ENCODE results near the gene BIN2. TPM values are rescaled to one million over a fixed set of nuclear protein-coding genes. Genes with fewer than 3 reads are reported as not detected.

BIN2 gene
- polyA plus RNA-seq, 3 donors: 120 to 376 (median 196) TPM

DNA sequence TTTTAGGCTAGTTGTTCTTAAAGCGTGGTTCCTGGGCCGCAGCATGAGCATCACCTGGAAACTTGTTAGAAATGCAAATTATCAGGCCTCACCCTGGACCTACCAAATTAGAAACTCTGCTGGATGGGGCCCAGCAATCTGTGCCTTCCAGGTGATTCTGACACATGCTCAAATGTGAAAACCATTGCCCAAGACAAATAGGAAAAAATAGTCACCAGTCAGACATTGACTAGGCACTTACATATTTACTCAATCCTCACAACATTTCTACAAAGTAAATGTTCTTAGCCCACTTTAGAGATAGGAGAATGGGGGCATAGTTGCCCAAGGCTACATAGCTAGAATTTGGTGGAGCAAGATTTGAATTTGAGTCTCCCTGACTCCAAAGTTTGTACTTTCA lies 19.2 kb upstream of the BIN2 start:
- H3K4me2 ChIP-seq (replicated peaks; ENCODE audit: extremely low read depth, low read length, poor library complexity, severe bottlenecking): no peak overlapping the region
- H4K20me1 ChIP-seq (ENCODE audit: insufficient read depth, low read length): no peaks in the 10 kb centered on the region
- H3K27me3 ChIP-seq (ENCODE audit: control insufficient read depth in 2 of 2, insufficient read depth in 2 of 2, low read length in 2 of 2): no peaks in the 10 kb centered on the region
- TF ChIP-seq, protein P1, sequence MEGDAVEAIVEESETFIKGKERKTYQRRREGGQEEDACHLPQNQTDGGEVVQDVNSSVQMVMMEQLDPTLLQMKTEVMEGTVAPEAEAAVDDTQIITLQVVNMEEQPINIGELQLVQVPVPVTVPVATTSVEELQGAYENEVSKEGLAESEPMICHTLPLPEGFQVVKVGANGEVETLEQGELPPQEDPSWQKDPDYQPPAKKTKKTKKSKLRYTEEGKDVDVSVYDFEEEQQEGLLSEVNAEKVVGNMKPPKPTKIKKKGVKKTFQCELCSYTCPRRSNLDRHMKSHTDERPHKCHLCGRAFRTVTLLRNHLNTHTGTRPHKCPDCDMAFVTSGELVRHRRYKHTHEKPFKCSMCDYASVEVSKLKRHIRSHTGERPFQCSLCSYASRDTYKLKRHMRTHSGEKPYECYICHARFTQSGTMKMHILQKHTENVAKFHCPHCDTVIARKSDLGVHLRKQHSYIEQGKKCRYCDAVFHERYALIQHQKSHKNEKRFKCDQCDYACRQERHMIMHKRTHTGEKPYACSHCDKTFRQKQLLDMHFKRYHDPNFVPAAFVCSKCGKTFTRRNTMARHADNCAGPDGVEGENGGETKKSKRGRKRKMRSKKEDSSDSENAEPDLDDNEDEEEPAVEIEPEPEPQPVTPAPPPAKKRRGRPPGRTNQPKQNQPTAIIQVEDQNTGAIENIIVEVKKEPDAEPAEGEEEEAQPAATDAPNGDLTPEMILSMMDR (IDR thresholded peaks at IDR 0.05): no peak
- H3K27ac ChIP-seq (ENCODE audit: low read depth in 1 of 2, low read length in 2 of 2): no peak overlapping the region
- no peaks in the 10 kb centered on the region for H3K36me3 Mint-ChIP-seq
- peaks cover 17% of the 10 kb centered on the region for H3K4me1 Mint-ChIP-seq
- H3K4me3 Mint-ChIP-seq: no peak overlapping the region
- no peaks in the 10 kb centered on the region for H3K9me3 ChIP-seq (replicated peaks in 1 of 2; ENCODE audit: control insufficient read depth in 1 of 2, insufficient read depth in 1 of 2, low read length in 2 of 2)
- peaks cover 2 to 6% (median 4%) of the 10 kb centered on the region in 3 donors for H3K27me3 Mint-ChIP-seq (ENCODE audit: low read depth in 3 of 3)
- H3K27ac Mint-ChIP-seq: no peak overlapping the region
- no peak for DNase-seq
- WGBS (ENCODE audit: insufficient coverage): 100% methylated on average over 1 of the region's 2 CpGs
- H3K79me2 ChIP-seq (ENCODE audit: insufficient read depth, low read length): no peaks in the 10 kb centered on the region
- H3K9ac ChIP-seq (ENCODE audit: insufficient read depth, low read length, poor library complexity, severe bottlenecking): no peak overlapping the region
- H3K4me3 ChIP-seq (replicated peaks in 1 of 3; ENCODE audit: low read depth in 2 of 3, low read length in 3 of 3): no peak overlapping the region
- H3K9me3 Mint-ChIP-seq: no peaks in the 10 kb centered on the region
- H3K36me3 ChIP-seq (replicated peaks in 1 of 2; ENCODE audit: control insufficient read depth in 1 of 2, insufficient read depth in 2 of 2, low read length in 2 of 2): no peaks in the 10 kb centered on the region
- intact Hi-C loops (cut with micrococcal nuclease): loop anchor here (10.0 kb wide), 4 partner anchors 78 to 508 kb away; partner anchors contain the start of gene LETMD1 (in 1 of the 2)
- peaks cover 6 to 7% of the 10 kb centered on the region in 2 donors for H3K4me1 ChIP-seq (ENCODE audit: control insufficient read depth in 1 of 2, insufficient read depth in 2 of 2, low read length in 2 of 2)
- H2AFZ ChIP-seq (ENCODE audit: insufficient read depth, low read depth, low read length, poor library complexity, severe bottlenecking): no peak overlapping the region

- Histone ChIP-seq H3K9me3 (replicated peaks in 1 of 2; ENCODE audit: control insufficient read depth in 1 of 2, insufficient read depth in 1 of 2, low read length in 2 of 2) (no peaks in the 10 kb centered on the region), H3K27ac (ENCODE audit: low read depth in 1 of 2, low read length in 2 of 2) (no peak overlapping the region), H2AFZ (ENCODE audit: insufficient read depth, low read depth, low read length, poor library complexity, severe bottlenecking) (no peak overlapping the region), H3K4me3 (replicated peaks in 1 of 3; ENCODE audit: low read depth in 2 of 3, low read length in 3 of 3) (no peak overlapping the region), H3K36me3 (replicated peaks in 1 of 2; ENCODE audit: control insufficient read depth in 1 of 2, insufficient read depth in 2 of 2, low read length in 2 of 2) (no peaks in the 10 kb centered on the region), H3K27me3 (ENCODE audit: control insufficient read depth in 2 of 2, insufficient read depth in 2 of 2, low read length in 2 of 2) (no peaks in the 10 kb centered on the region), H3K79me2 (ENCODE audit: insufficient read depth, low read length) (no peaks in the 10 kb centered on the region), H3K4me1 (ENCODE audit: control insufficient read depth in 1 of 2, insufficient read depth in 2 of 2, low read length in 2 of 2) (peaks cover 6 to 7% of the 10 kb centered on the region in 2 donors), H3K4me2 (replicated peaks; ENCODE audit: extremely low read depth, low read length, poor library complexity, severe bottlenecking) (no peak overlapping the region), H3K9ac (ENCODE audit: insufficient read depth, low read length, poor library complexity, severe bottlenecking) (no peak overlapping the region), H4K20me1 (ENCODE audit: insufficient read depth, low read length) (no peaks in the 10 kb centered on the region)
- TF ChIP-seq, protein P1 (IDR thresholded peaks at IDR 0.05): no peak
- Mint-ChIP-seq H3K27me3 (ENCODE audit: low read depth in 3 of 3) (peaks cover 2 to 6% (median 4%) of the 10 kb centered on the region in 3 donors), H3K27ac (no peak overlapping the region), H3K4me1 (peaks cover 17% of the 10 kb centered on the region), H3K36me3 (no peaks in the 10 kb centered on the region), H3K9me3 (peaks cover 0 to 2% (median 0%) of the 10 kb centered on the region in 7 donors), H3K4me3 (no peak overlapping the region)
- 100% methylated on average over 7 of the region's 10 CpGs for WGBS (ENCODE audit: insufficient coverage)
- no peak for DNase-seq
- intact Hi-C loops (cut with micrococcal nuclease): loop anchor here (10.0 kb wide), 4 partner anchors 78 to 508 kb away; partner anchors contain the start of gene LETMD1 (in 1 of the 2)
Measured at GRCh38 chr12:51342416-51342815, 18.4 kb upstream of the BIN2 start.

Data from CD14-positive monocyte (primary cell).